Measurements from ENCODE around the gene UBTD1.

GRCh38 chr10:97456686-97457065, 42.0 kb upstream of the UBTD1 start:
- no peak for TF ChIP-seq CTCF (IDR thresholded peaks at IDR 0.05)
- TF ChIP-seq POLR2A (IDR thresholded peaks at IDR 0.05), result no peak
- TF ChIP-seq EP300 (IDR thresholded peaks at IDR 0.05; ENCODE audit: low read depth), result no peak
- TF ChIP-seq POLR2AphosphoS5 (IDR thresholded peaks at IDR 0.05), result no peak

All from transverse colon (tissue), 4 donors.